GM18909 (cell line): ENCODE results near the gene MYO6.
A peak's percentile ranks its signal among the peaks of the same experiment; 100 is the strongest.
"Not testable (repeated sequence)": the region's sequence is repeated elsewhere in the genome, so short reads cannot be mapped to it uniquely, and the experiment has no call there.

ENCODE experiments used
- ATAC-seq: cut with Tn5 transposase; IDR thresholded peaks from one replicate; pipeline ENCODE4 v1.9.1; 2021; ENCODE audit warnings: mild to moderate bottlenecking; ENCODE audit not compliant: unreplicated experiment, poor library complexity

MYO6 gene

DNA sequence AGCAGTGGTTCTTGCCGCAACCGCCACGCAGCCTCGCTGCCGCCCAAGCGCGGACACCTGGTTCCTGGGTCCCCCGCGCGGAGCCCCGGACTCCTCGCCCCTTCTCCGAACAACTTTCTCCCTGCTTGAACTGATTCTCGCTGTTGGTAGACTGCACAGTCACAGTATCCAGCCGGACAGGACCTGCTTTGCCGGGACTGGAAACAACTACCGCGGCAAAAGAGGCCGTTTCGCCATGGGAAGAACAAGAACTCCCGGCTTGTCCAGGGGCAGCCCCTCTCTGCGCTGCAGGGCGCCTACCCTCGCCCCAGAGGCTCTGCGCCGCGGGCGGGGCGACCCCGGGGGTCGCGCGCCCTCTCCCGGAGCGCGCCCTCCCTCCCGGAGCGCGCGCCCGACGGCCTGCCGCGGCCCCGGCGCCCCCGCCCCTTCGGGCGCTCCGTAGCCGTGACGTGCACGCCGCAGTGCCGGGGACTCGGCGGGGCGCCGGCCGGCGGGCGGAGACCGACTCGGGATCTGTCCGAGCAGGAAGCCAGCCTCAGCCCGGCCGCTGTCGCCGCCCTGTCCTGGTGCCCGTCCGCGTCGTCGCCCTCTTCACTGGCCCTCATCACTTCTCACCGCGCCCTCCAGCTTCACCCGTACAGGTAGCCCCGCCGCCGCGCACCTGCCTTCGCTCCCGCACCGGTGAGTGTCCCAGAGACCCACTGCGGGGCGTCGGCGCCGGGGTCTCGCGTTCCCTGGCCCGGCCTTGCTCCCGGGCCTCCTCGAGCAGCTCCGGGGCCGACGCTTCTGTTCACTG is at the start of gene MYO6:
Gene MYO6, plus strand, starts transcription at position 497 of the 796 bp plus-strand sequence. CDS start 68,309 bp downstream, outside the sequence.
- ATAC-seq: peak; percentile 81

- ATAC-seq: not testable (repeated sequence)
These were observed 40.7 kb upstream of the MYO6 start for GRCh38 chr6:75708334-75708733.

GRCh38 chr6:75711173-75711572 is 37.9 kb upstream of the MYO6 start:
- no peak for ATAC-seq

DNA sequence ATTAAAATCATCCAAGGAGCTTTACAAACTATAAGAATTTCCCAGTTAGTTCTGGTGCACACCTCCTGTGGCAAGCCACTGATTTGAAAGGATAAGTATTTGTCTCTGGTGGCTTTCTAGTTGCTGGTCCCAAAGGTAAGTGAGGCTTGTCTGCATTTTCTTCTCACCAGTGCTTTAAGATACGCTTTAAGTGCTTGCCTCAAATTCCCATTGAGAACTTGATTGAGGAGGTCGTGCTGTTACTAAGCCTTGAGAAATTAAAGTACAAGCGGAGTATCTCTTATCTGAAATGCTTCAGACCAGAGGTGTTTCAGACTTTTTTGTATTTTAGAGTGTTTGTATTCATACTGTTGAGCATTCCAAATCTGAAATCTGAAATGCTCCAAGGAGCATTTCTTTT is 29.9 kb upstream of the MYO6 start:
- no peak for ATAC-seq

GRCh38 chr6:75723382-75723781 is 25.7 kb upstream of the MYO6 start:
- no peak for ATAC-seq

DNA sequence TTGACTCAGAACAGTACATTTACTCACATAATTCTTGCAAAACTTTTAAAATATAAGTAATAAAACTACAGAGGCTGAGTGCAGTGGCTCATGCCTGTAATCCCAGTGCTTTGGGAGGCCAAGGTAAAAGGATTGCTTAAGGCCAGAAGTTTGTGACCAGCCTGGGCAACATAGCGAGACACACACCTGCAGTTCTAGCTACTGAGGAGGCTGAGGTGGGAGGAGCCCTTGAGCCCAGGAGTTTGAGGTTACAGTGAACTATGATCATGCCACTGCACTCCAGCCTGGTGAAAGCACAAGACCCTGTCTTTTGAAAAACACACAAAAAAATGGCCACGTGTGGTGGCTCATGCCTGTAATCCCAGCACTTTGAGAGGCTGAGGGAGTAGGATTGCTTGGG is 21.8 kb upstream of the MYO6 start:
- no peak for ATAC-seq

GRCh38 chr6:75731029-75731428 is 18.0 kb upstream of the MYO6 start:
- not testable (repeated sequence) for ATAC-seq

GRCh38 chr6:75735491-75736186 is 13.4 kb upstream of the MYO6 start:
- ATAC-seq: peak; percentile 93

- no peak for ATAC-seq
These were observed 5.1 kb upstream of the MYO6 start for GRCh38 chr6:75743971-75744370.

GRCh38 chr6:75745404-75745803 is 3.6 kb upstream of the MYO6 start:
- no peak for ATAC-seq

DNA sequence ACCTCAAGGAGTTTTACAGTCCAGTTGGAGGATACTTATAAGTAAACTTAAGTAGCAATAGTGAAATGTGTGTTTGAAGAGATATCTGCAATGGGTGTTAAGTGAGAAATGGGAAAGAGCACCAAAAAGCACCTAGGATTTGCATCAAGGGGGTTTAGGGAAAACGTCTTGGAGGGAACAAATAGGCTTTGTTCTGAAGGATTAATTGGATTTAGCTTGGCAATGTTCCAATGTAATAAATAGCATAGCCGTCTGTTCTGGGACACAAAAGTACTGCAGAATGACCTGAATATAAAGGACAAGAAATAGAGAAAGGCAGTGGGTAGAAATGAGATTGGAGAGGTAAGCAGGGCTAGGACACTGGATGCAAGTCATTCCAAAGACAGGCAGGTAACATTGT is 2.8 kb upstream of the MYO6 start:
- ATAC-seq: no peak

DNA sequence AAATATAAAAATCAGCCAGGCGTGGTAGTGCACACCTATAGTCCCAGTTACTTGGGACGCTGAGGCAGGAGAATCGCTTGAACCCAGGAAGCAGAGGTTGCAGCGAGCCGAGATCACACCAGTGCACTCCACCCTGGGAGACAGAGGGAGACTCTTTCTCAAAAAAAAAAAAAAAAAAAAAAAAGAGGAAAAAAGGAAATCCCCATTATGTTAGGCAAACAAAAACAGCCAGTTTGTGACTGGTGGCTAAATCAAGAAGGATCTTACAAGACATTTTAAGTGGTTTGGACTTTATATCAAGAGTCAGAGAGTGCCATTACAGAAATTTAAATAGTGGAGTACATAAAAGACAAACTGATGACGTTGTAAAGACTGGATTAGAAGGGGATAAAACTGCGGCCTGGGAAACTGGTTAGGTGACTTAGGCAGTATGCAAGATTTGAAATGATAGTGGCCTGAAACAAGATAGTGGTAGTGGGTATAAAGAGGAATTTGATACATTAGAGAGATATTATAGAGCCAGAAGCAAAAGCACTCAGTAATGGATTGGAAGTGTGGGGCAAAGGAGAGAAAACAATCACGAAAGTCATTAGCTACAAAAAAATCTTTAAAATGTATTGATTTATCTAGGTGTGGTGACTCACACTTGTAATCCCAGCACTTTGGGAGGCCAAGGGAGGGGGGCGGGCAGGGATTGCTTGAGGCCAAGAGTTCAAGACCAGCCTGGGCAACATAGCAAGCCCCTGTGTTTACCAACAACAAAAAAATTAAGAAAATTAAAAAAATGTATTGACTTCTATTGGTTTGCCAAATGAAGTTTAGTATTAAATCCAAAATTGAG is 1.7 kb upstream of the MYO6 start:
- no peak for ATAC-seq

GRCh38 chr6:75748003-75748742 is 866 bp upstream of the MYO6 start:
- ATAC-seq: no peak

DNA sequence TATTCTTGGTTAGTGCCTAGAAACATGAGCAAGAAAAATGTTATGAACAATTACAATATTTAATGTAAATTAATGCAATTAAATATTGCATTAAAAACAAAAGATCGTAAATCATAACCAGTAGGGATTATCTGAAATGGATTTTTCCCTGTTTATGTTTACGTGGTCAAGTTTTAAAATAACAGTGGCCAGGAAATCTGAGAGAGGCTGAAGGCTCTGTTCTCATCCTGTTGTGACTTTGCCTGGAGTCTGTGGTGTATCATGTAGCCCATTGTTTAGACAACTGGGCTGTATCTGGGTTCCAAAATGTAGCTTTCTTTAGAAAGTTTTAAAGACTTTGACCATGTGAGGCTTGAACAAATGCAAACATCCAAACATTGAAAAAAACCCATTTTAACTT is 2.4 kb downstream of the MYO6 start:
- ATAC-seq: no peak

- ATAC-seq: no peak
These were observed 3.3 kb downstream of the MYO6 start for GRCh38 chr6:75752365-75752764.

DNA sequence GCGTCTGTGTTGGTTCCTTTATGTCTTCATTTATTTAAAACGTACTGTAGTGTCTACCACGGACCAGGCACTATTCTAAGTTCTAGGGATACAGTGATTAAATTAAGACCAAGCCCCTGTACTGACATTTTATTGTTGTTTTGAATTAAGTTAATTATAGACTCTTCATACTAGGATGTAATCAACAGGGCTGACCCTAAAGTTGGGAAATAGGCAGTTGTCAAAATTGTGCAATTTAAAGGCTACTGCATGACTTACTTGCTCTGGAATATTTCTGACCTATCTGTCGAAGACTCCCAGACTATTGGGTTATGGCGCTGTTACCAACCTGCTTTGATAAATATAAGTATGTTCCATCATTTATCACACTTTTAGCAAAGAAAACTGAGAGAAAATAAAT is 6.7 kb downstream of the MYO6 start:
- ATAC-seq: no peak

- no peak for ATAC-seq
These were observed 8.3 kb downstream of the MYO6 start for GRCh38 chr6:75757295-75757694.

DNA sequence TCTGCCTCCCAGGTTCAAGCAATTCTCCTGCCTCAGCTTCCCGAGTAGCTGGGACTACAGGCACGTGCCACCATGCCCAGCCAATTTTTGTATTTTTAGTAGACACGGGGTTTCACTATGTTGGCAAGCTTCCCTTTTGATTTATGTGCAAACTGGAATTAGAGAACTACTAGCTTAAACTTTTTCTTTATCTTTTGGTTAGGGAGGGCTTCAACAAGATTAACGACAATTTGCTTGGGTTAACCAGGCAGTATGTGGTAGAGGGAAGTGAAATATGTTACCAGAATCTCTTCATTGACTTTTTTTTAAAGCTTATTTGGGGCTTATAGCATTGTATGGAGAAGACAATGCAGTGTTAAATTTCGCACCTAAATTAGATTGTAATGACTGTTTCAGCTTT is 9.0 kb downstream of the MYO6 start:
- no peak for ATAC-seq

DNA sequence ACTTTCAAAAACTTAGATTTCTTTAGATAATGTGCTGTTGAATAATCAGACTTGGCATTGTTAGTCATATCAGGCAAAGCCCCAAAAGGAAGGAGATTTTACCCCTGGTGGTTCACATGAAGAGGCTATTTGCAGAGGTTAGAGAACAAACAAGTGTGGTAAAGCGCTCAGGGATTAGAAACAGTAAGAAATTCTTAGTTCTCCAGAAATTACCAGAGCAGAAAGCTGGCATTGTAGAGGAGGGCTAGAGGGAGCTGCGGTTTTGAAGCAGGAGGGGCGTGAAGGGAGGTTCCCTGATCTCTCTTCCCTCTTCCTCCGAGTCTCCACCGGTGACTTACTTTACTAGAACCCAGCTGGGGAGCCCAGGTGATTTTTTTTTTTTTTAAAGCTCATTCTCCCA is 10.2 kb downstream of the MYO6 start:
- peak; percentile 41 for ATAC-seq

DNA sequence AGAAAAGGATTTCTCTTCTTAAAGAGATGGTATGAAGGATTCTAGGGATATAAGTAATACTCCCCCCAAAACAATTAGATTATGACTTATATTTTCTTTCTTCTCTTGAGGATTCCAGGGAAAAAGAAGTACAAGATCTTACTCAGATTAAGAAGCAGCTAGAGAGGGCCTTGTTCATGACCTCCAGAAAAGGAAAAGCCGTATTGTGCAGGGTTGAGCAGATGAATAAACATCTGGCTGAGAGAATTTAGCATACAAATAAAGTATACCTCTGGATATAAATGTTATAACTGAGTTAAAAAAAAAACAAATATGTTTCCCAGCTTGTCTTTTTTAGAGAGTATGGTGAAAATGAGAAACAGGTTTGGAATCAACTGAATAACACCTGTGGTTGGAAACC is 11.3 kb downstream of the MYO6 start:
- ATAC-seq: no peak
